NCI-H2196 (cell line): Measurements from ENCODE around the gene CAPN11.
"Not testable (repeated sequence)": the region's sequence is repeated elsewhere in the genome, so short reads cannot be mapped to it uniquely, and the experiment has no call there.

Experiments
- DNase-seq: peaks from one replicate; lab custom pipeline; 2025; ENCODE audit not compliant: unreplicated experiment; lab: John Stamatoyannopoulos, UW

CAPN11 gene

GRCh38 chr6:44179648-44180047 is 21.0 kb downstream of the CAPN11 start:
- no peak for DNase-seq

- no peak for DNase-seq
These were observed 21.8 kb downstream of the CAPN11 start for GRCh38 chr6:44180406-44180805.

GRCh38 chr6:44180886-44181285 is 22.3 kb downstream of the CAPN11 start:
- DNase-seq, result no peak

GRCh38 chr6:44181784-44182183 is 23.2 kb downstream of the CAPN11 start:
- DNase-seq, result not testable (repeated sequence)

- no peak for DNase-seq
These were observed 24.3 kb downstream of the CAPN11 start for GRCh38 chr6:44182911-44183390.

- no peak for DNase-seq
These were observed 25.2 kb downstream of the CAPN11 start for GRCh38 chr6:44183783-44184182.

- DNase-seq, result not testable (repeated sequence)
These were observed 26.7 kb downstream of the CAPN11 start for GRCh38 chr6:44185356-44185755.

GRCh38 chr6:44185953-44186634 is 27.5 kb downstream of the CAPN11 start:
- DNase-seq, result no peak

- DNase-seq, result no peak
These were observed 28.0 kb downstream of the CAPN11 start for GRCh38 chr6:44186635-44187025.

GRCh38 chr6:44188819-44189218 is 30.2 kb downstream of the CAPN11 start:
- DNase-seq, result no peak

GRCh38 chr6:44189257-44189656 is 30.6 kb downstream of the CAPN11 start:
- no peak for DNase-seq

- DNase-seq, result no peak
These were observed 32.1 kb downstream of the CAPN11 start for GRCh38 chr6:44190715-44191114.

- DNase-seq, result no peak
These were observed 33.9 kb downstream of the CAPN11 start for GRCh38 chr6:44192428-44193041.

GRCh38 chr6:44193307-44193910 is 34.8 kb downstream of the CAPN11 start:
- DNase-seq, result no peak

GRCh38 chr6:44194326-44194725 is 35.7 kb downstream of the CAPN11 start:
- DNase-seq, result no peak

GRCh38 chr6:44196351-44196750 is 37.7 kb downstream of the CAPN11 start:
- not testable (repeated sequence) for DNase-seq

- no peak for DNase-seq
These were observed 40.1 kb downstream of the CAPN11 start for GRCh38 chr6:44198684-44199083.

GRCh38 chr6:44199883-44200282 is 41.3 kb downstream of the CAPN11 start:
- no peak for DNase-seq

- DNase-seq, result no peak
These were observed 42.6 kb downstream of the CAPN11 start for GRCh38 chr6:44201200-44201599.

- DNase-seq, result no peak
These were observed 43.2 kb downstream of the CAPN11 start for GRCh38 chr6:44201638-44202303.

- no peak for DNase-seq
These were observed 43.8 kb downstream of the CAPN11 start for GRCh38 chr6:44202332-44202971.
